Measurements from ENCODE around the gene GNAI3. TPM values are rescaled to one million over a fixed set of nuclear protein-coding genes. Genes with fewer than 3 reads are reported as not detected.

GNAI3 gene
- total RNA-seq, 2 experiments from 2014 or later: 5.1 to 5.4 TPM

DNA sequence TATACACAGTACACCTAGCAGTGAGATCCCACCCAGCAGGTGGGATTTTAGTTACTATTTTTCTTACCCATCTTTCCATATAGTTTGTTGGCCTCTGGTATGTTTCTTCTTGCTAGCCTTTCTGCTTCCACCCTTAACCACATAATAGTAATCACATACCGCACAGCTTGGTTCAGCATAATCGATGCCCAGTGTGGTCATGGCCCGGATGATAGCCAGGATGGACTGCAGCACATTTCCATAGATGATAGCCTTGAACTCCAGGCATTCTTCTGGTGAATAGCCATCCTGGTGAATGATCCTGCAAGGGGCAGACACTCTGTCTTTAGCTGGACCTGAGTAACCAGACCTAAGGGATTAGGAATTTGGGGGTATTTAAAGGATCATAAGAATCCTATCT lies 61.5 kb downstream of the GNAI3 start:
- Histone ChIP-seq H3K36me3 (ENCODE audit: insufficient read depth, low read length) (no peaks in the 10 kb centered on the region), H3K4me3 (ENCODE audit: low read length) (no peak overlapping the region), H3K4me1 (ENCODE audit: insufficient read depth, low read length) (no peaks in the 10 kb centered on the region), H3K27ac (ENCODE audit: low read depth in 1 of 2, low read length in 2 of 2) (no peak overlapping the region), H3K27me3 (ENCODE audit: control insufficient read depth in 1 of 2, insufficient read depth in 2 of 2, low read length in 2 of 2) (no peaks in the 10 kb centered on the region), H3K9me3 (ENCODE audit: control insufficient read depth in 1 of 2, insufficient read depth in 1 of 2, low read length in 2 of 2) (no peaks in the 10 kb centered on the region)
- intact Hi-C loops (cut with DNase I, micrococcal nuclease): loop anchor here in 1 of 2 experiments (5.0 kb wide), 2 partner anchors 33 to 52 kb away; no protein-coding TSS in a partner anchor
- Mint-ChIP-seq H3K9me3 (no peaks in the 10 kb centered on the region), H3K4me3 (no peak overlapping the region), H3K36me3 (ENCODE audit: low read depth) (no peaks in the 10 kb centered on the region), H3K4me1 (ENCODE audit: low read depth) (peaks cover 5% of the 10 kb centered on the region), H3K27me3 (no peaks in the 10 kb centered on the region), H3K27ac (no peak overlapping the region)
- ChIA-PET CTCF (no interaction called here), POLR2A (interaction anchor here (1.3 to 1.4 kb wide), 2 partner anchors 9 to 61 kb away, joined by 3 to 4 read pairs; partner anchors contain the start of gene GNAI3)
- TF ChIP-seq, protein P1, sequence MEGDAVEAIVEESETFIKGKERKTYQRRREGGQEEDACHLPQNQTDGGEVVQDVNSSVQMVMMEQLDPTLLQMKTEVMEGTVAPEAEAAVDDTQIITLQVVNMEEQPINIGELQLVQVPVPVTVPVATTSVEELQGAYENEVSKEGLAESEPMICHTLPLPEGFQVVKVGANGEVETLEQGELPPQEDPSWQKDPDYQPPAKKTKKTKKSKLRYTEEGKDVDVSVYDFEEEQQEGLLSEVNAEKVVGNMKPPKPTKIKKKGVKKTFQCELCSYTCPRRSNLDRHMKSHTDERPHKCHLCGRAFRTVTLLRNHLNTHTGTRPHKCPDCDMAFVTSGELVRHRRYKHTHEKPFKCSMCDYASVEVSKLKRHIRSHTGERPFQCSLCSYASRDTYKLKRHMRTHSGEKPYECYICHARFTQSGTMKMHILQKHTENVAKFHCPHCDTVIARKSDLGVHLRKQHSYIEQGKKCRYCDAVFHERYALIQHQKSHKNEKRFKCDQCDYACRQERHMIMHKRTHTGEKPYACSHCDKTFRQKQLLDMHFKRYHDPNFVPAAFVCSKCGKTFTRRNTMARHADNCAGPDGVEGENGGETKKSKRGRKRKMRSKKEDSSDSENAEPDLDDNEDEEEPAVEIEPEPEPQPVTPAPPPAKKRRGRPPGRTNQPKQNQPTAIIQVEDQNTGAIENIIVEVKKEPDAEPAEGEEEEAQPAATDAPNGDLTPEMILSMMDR (IDR thresholded peaks at IDR 0.05): no peak
- no peak for ATAC-seq (ENCODE audit: poor library complexity)
- DNase-seq: no peak

DNA sequence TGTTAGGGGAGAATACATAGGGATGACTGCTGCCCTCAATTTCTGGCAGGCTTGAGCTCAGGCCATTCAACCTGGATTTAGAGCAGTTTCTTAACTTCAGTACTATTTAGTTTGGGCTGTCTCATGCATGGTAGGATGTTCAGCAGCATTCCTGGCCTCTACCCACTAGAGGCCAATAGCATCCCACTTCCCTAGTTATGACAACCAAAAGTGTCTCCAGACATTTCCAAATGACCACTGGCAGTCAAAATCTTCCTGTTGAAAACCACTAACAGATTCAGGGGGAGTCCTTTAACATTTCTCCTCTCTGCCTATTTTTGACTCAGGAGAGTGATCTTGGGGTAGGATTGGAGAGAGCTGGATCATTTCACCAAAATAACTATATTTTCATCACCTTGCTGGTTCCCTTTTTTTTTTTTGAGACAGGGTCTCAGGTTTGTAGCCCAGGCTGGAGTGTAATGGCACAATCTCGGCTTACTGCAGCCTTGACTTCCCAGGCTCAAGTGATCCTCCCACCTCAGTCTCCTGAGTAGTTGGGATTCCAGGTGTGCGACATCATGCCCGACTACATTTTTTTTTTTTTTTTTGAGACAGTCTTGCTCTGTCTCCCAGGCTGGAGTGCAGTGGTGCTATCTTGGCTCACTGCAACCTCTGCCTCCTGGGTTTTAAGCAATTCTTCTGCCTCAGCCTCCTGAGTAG lies 62.3 kb downstream of the GNAI3 start:
- Histone ChIP-seq H3K4me1 (ENCODE audit: insufficient read depth, low read length) (peaks cover 3% of the 10 kb centered on the region), H3K27ac (ENCODE audit: low read depth in 1 of 2, low read length in 2 of 2) (no peak overlapping the region), H3K4me3 (ENCODE audit: low read length) (no peak overlapping the region), H3K27me3 (ENCODE audit: control insufficient read depth in 1 of 2, insufficient read depth in 2 of 2, low read length in 2 of 2) (no peaks in the 10 kb centered on the region), H3K36me3 (ENCODE audit: insufficient read depth, low read length) (no peaks in the 10 kb centered on the region), H3K9me3 (ENCODE audit: control insufficient read depth in 1 of 2, insufficient read depth in 1 of 2, low read length in 2 of 2) (no peaks in the 10 kb centered on the region)
- no peak for ATAC-seq (ENCODE audit: poor library complexity)
- intact Hi-C loops (cut with DNase I, micrococcal nuclease): loop anchor here in 1 of 2 experiments (5.0 kb wide), 2 partner anchors 33 to 52 kb away; no protein-coding TSS in a partner anchor
- H3K36me3 Mint-ChIP-seq (ENCODE audit: low read depth): no peaks in the 10 kb centered on the region
- ChIA-PET POLR2A (no interaction called here), CTCF (no interaction called here)
- DNase-seq: no peak
- no peak overlapping the region for H3K27ac Mint-ChIP-seq
- TF ChIP-seq, protein P1 (IDR thresholded peaks at IDR 0.05): no peak
- peaks cover 3% of the 10 kb centered on the region for H3K4me1 Mint-ChIP-seq (ENCODE audit: low read depth)
- no peak overlapping the region for H3K4me3 Mint-ChIP-seq
- H3K27me3 Mint-ChIP-seq: no peaks in the 10 kb centered on the region
- H3K9me3 Mint-ChIP-seq: no peaks in the 10 kb centered on the region

DNA sequence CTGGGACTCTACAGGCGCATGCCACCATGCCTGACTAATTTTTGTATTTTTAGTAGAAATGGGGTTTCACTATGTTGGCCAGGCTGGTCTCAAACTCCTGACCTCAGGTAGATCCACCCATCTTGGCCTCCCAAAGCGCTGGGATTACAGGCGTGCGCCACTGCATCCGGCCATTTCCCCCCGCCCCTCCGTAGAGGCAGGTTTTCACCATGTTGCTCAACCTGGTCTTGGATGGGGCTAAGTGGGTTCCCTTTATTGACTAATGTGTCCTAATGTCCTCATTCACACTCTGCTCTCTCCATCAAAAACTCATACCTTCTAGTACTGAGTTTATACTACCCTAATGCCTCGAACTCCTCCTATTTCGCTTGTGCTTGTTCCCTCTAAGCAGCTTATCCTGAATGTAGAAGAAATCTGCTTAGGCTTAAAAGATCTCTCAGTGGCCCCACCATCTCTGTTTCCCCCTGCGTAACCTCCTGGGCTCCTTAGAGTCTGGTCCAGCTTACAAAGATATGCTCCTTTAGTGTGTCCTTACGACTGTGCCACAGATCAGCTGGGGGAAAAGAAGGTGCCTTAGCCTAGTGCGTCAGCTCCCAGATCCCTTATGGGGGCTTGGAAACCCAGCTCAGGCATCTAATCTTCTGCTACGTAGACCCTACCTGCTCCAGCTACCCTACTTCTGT lies 63.0 kb downstream of the GNAI3 start:
- no peaks in the 10 kb centered on the region for H3K9me3 ChIP-seq (ENCODE audit: control insufficient read depth in 1 of 2, insufficient read depth in 1 of 2, low read length in 2 of 2)
- no peaks in the 10 kb centered on the region for H3K36me3 ChIP-seq (ENCODE audit: insufficient read depth, low read length)
- no peaks in the 10 kb centered on the region for H3K27me3 ChIP-seq (ENCODE audit: control insufficient read depth in 1 of 2, insufficient read depth in 2 of 2, low read length in 2 of 2)
- DNase-seq: no peak
- Mint-ChIP-seq H3K4me3 (no peak overlapping the region), H3K4me1 (ENCODE audit: low read depth) (peaks cover 10% of the 10 kb centered on the region), H3K27ac (no peak overlapping the region), H3K9me3 (no peaks in the 10 kb centered on the region), H3K27me3 (no peaks in the 10 kb centered on the region), H3K36me3 (ENCODE audit: low read depth) (no peaks in the 10 kb centered on the region)
- TF ChIP-seq, protein P1 (IDR thresholded peaks at IDR 0.05): no peak
- H3K27ac ChIP-seq (ENCODE audit: low read depth in 1 of 2, low read length in 2 of 2): no peak overlapping the region
- no peak for ATAC-seq (ENCODE audit: poor library complexity)
- H3K4me1 ChIP-seq (ENCODE audit: insufficient read depth, low read length): peaks cover 10% of the 10 kb centered on the region
- POLR2A ChIA-PET: no interaction called here
- CTCF ChIA-PET: no interaction called here
- intact Hi-C loops (cut with DNase I, micrococcal nuclease): loop anchor here in 1 of 2 experiments (5.0 kb wide), 2 partner anchors 34 to 51 kb away; no protein-coding TSS in a partner anchor
- no peak overlapping the region for H3K4me3 ChIP-seq (ENCODE audit: low read length)
